Right lobe of liver (tissue), 6 donors: ENCODE measurements around the gene CCDC88A. TPM values are rescaled to one million over a fixed set of nuclear protein-coding genes. Genes with fewer than 3 reads are reported as not detected.
"Not testable (repeated sequence)": the region's sequence is repeated elsewhere in the genome, so short reads cannot be mapped to it uniquely, and the experiment has no call there.

ENCODE experiments used
- ATAC-seq, 4 donors: fragments of 200-7000 bp; cut with Tn5 transposase; one replicate each; pipeline ENCODE4 v1.9.1; 2020; ENCODE audit warnings: mild to moderate bottlenecking in 4 of 4, moderate library complexity in 4 of 4
- DNase-seq, 3 donors: peaks; one replicate each; pipeline ENCODE4 v3.0.0-alpha.2; 2020
- H3K27ac ChIP-seq, 3 donors: fragments of 200-600 bp; one replicate each; pipeline ENCODE4 v1.8.0; 2022
- H3K27me3 ChIP-seq, 2 donors: fragments of 200-600 bp; one replicate each; pipeline ENCODE4 v1.8.0; 2022
- H3K36me3 ChIP-seq, 4 donors: fragments of 200-600 bp; sonication (generic) in 1 of 4; one replicate each; pipeline versions ENCODE4 v1.5.1 to v1.8.0; 2017 to 2022; ENCODE audit warnings: control low read depth in 1 of 4
- H3K4me1 ChIP-seq, 4 donors: fragments of 200-600 bp; sonication (generic) in 1 of 4; one replicate each; pipeline versions ENCODE4 v1.5.1 to v1.8.0; 2017 to 2022; ENCODE audit warnings: control low read depth in 1 of 4
- H3K4me3 ChIP-seq, 3 donors: fragments of 200-600 bp; one replicate each; pipeline ENCODE4 v1.8.0; 2022
- H3K9me3 ChIP-seq, 4 donors: fragments of 200-600 bp; sonication (generic) in 1 of 4; one replicate each; pipeline versions ENCODE4 v1.5.1 to v1.8.0; 2017 to 2022; ENCODE audit warnings: control low read depth in 1 of 4
- POLR2A ChIP-seq: fragments of 450-650 bp; IDR thresholded peaks from one replicate; pipeline ENCODE4 v1.6.1; 2017; ENCODE audit warnings: antibody characterized with exemption, mild to moderate bottlenecking
- WGBS: methylation state at CpG from one replicate; pipeline ENCODE4 v1.1.6; 2018; ENCODE audit warnings: low coverage, low lambda C conversion rate; ENCODE audit not compliant: insufficient coverage; ENCODE audit errors: missing lambda C conversion rate; 5-methylcytosine and 5-hydroxymethylcytosine counted together
- intact Hi-C, 2 donors: fragments of 100-400 bp; cut with DNase I; formaldehyde crosslinking; loops; one replicate each; pipeline versions ENCODE4 v1.11.2 to v1.14.1; 2022
- total RNA-seq, 6 experiments: library from RNA; depleted of rRNA in 2 of 6; stranded (reverse); fragments of >200 nt in 2 of 6; fragmentation: NEBNext Ultra II Directional in 3 of 6; extraction: Animal tissue kit (Norgen Biotek cat#: 25700) in 3 of 6; gene quantifications; one replicate each; pipeline versions ENCODE4 v1.1.0 to v1.2.4, GENCODE V29; 2016 to 2023
- TF ChIP-seq, protein P1 (sequence below), 4 donors: fragments of 200-600 bp in 3 of 4; fragments of 450-650 bp in 1 of 4; IDR thresholded peaks; one replicate each; pipeline versions ENCODE4 v1.5.1 to v1.8.0; 2016 to 2022; ENCODE audit warnings: antibody characterized with exemption in 4 of 4, mild to moderate bottlenecking in 2 of 4
- donor health status: DM: no; HTN: yes; CAD: no.
- donor health status: DM: no; HTN: no; CAD: no.
- donor health status: DM: no; HTN: no; CAD: no.
- donor health status: DM: no; HTN: yes; CAD: no.
- donor health status: DM: no; HTN: yes; CAD: no.

The CCDC88A gene
- total RNA-seq, 6 experiments from 2014 or later, result 11.5 to 26.1 (median 18.5) TPM

DNA sequence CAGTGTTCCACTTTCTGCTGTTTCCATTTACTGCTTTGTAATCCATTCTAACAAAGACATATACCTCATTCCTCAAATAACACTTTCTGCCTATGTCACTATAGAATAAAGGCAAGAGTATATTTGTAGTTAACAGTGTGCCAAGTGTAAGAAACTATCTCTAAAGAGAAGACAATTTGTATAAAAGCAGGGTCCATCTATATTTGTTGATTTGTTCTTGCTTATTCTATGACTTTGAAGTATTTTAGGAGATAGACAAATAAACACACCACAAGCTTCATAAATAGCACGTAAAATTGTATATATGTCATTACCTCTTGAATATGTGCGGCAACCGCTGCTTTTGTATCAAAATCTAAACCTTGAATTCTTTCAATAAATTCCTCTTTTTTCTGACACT is 56.0 kb downstream of the CCDC88A start:
- no peaks in the 10 kb centered on the region for H3K9me3 ChIP-seq
- no peaks in the 10 kb centered on the region for H3K36me3 ChIP-seq
- 94% methylated on average over 3 of the region's 3 CpGs for whole genome bisulfite sequencing
- TF ChIP-seq POLR2A, result no peak
- TF ChIP-seq, protein P1, sequence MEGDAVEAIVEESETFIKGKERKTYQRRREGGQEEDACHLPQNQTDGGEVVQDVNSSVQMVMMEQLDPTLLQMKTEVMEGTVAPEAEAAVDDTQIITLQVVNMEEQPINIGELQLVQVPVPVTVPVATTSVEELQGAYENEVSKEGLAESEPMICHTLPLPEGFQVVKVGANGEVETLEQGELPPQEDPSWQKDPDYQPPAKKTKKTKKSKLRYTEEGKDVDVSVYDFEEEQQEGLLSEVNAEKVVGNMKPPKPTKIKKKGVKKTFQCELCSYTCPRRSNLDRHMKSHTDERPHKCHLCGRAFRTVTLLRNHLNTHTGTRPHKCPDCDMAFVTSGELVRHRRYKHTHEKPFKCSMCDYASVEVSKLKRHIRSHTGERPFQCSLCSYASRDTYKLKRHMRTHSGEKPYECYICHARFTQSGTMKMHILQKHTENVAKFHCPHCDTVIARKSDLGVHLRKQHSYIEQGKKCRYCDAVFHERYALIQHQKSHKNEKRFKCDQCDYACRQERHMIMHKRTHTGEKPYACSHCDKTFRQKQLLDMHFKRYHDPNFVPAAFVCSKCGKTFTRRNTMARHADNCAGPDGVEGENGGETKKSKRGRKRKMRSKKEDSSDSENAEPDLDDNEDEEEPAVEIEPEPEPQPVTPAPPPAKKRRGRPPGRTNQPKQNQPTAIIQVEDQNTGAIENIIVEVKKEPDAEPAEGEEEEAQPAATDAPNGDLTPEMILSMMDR (IDR thresholded peaks at IDR 0.05), result no peak
- H3K4me1 ChIP-seq, result no peaks in the 10 kb centered on the region
- no peak for ATAC-seq
- no peak for DNase-seq
- H3K27me3 ChIP-seq, result no peaks in the 10 kb centered on the region
- intact Hi-C loops, result no loop called here
- no peak overlapping the region for H3K4me3 ChIP-seq
- no peak overlapping the region for H3K27ac ChIP-seq

DNA sequence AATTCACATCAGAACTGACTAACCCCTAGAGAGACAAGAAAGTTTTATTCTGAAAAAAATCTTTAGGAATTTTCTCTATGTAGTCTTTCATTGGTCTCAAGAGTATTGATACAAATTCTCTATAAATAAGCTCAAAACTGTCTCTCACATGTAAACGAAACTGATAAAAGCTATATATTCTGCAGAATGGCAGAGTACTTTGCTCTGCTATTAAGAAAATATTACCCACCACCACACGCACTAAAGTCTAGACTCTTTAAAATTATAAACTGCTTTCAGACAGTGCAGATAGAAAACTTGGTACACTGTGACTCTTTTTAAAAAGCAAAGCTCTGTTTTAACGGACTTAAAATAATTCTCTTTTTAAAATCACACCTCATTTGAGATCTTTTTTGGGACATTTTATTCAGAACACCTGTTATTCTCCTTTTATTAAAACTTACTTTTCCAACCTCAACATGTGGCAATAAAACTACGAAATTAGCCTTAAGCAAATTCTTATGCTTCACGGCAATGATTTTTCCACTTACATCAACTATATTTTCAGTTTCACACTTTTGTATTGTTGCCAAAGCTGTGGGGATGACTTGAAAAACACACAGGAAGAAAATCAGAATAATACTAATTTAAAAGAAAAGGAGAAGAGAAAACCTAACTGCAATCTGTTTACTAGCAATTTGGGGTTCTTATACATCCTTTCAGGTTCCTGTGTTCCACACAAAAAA is 58.0 kb downstream of the CCDC88A start:
- Histone ChIP-seq H3K9me3 (no peaks in the 10 kb centered on the region), H3K36me3 (no peaks in the 10 kb centered on the region), H3K27me3 (no peaks in the 10 kb centered on the region), H3K4me3 (no peak overlapping the region), H3K4me1 (no peaks in the 10 kb centered on the region), H3K27ac (no peak overlapping the region)
- TF ChIP-seq, protein P1 (IDR thresholded peaks at IDR 0.05), result no peak
- no peak for TF ChIP-seq POLR2A
- 77% methylated on average over 5 of the region's 5 CpGs for WGBS
- intact Hi-C loops, result no loop called here
- DNase-seq (no peak), ATAC-seq (no peak)

DNA sequence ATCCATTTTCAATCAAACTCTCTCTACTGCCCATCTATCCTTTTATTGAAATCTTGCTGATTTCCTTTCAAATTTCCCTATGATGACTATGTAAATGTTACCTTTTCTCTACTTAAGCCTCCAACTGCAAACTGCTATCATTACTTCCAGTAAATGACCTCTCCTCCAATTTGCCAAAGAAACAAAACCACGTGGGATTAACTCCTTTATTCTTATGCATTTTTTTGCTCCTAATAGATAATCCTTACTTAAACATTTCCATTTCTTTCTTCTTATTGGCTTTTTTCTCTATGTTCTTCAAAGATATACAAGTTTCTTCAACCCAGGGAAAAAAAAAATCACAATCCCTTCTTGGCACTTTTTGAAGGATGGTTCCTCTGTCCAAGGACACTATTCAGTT is 61.2 kb downstream of the CCDC88A start:
- ATAC-seq (no peak), DNase-seq (no peak)
- TF ChIP-seq POLR2A, result no peak
- TF ChIP-seq, protein P1 (IDR thresholded peaks at IDR 0.05), result no peak
- no peaks in the 10 kb centered on the region for H3K9me3 ChIP-seq
- no peaks in the 10 kb centered on the region for H3K27me3 ChIP-seq
- intact Hi-C loops, result no loop called here
- 75% methylated on average over 1 of the region's 1 CpG for WGBS
- no peaks in the 10 kb centered on the region for H3K4me1 ChIP-seq
- H3K36me3 ChIP-seq, result no peaks in the 10 kb centered on the region
- no peak overlapping the region for H3K4me3 ChIP-seq
- H3K27ac ChIP-seq, result no peak overlapping the region

DNA sequence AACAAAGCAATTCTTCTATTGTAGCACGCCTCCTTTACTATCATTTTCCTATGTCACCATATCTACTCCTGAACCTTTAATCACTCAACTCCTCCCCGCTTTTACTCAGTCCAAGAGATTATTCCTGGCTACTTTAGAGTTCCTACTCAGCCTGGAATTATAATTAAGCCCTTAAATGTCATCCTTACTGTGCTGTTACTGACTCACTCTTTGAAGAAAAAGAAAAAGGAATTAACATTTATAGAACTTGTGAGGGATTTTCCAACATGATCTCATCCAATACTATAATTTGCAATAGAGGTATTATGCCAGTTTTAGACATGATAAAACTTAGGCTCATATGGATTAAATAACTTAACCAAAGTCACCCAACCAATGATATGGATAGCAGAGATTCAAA is 61.7 kb downstream of the CCDC88A start:
- intact Hi-C loops, result no loop called here
- DNase-seq, result no peak
- Histone ChIP-seq H3K27me3 (no peaks in the 10 kb centered on the region), H3K27ac (no peak overlapping the region), H3K36me3 (no peaks in the 10 kb centered on the region), H3K9me3 (no peaks in the 10 kb centered on the region), H3K4me3 (no peak overlapping the region), H3K4me1 (no peaks in the 10 kb centered on the region)
- no peak for TF ChIP-seq POLR2A
- TF ChIP-seq, protein P1 (IDR thresholded peaks at IDR 0.05), result no peak
- WGBS, result 100% methylated on average over 2 of the region's 2 CpGs
- no peak for ATAC-seq

DNA sequence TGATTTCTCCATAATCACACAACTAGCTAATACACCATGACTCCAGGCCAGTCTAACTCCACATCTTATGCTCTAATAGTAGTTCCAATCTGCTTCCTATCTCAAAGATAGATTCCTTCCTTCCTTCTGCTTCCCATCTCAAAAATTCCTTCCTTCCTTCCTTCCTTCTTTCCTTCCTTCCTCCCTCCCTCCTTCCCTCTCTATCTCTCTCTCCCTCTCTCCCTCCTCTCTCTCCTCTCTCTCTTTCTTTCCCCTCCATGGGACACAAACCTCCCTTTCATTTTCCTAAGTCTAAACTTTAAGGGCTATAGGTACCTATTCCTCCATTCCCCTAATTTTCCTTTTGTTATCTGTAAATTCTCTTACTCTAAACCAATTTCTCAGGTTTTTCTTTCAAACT is 62.5 kb downstream of the CCDC88A start:
- intact Hi-C loops, result no loop called here
- H3K27ac ChIP-seq, result no peak overlapping the region
- no peaks in the 10 kb centered on the region for H3K36me3 ChIP-seq
- no peaks in the 10 kb centered on the region for H3K4me1 ChIP-seq
- no peaks in the 10 kb centered on the region for H3K9me3 ChIP-seq
- ATAC-seq (no peak), DNase-seq (no peak)
- H3K4me3 ChIP-seq, result no peak overlapping the region
- no peaks in the 10 kb centered on the region for H3K27me3 ChIP-seq
- no peak for TF ChIP-seq POLR2A
- TF ChIP-seq, protein P1 (IDR thresholded peaks at IDR 0.05), result no peak

DNA sequence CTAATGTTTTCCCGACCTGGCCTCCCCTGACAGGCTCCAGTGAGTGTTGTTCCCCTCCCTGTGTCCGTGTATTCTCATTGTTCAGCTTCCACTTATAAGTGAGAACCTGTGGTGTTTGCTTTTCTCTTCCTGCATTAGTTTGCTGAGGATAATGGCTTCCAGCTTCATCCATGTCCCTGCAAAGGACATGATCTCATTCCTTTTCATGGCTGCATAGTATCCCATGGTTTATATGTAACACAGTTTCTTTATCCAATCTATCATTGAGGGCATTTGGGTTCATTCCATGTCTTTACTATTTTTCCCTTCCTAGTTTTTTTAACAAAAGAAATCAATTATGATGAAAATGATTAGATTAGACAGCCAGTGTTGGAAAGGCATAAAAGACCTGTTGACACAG is 63.5 kb downstream of the CCDC88A start:
- H3K9me3 ChIP-seq, ATAC-seq, H3K4me1 ChIP-seq, H3K27ac ChIP-seq, DNase-seq, H3K27me3 ChIP-seq, H3K4me3 ChIP-seq, H3K36me3 ChIP-seq, intact Hi-C loops: not testable (repeated sequence)
- WGBS, result 100% methylated on average over 2 of the region's 2 CpGs
